Measurements from ENCODE around the gene ZMYND15.

Gene ZMYND15

GRCh38 chr17:4716081-4716480, 23.6 kb upstream of the ZMYND15 start:
- no peak for DNase-seq

- no peak for DNase-seq
Measured at GRCh38 chr17:4717791-4718190, 21.8 kb upstream of the ZMYND15 start.

GRCh38 chr17:4718276-4718675, 21.4 kb upstream of the ZMYND15 start:
- no peak for DNase-seq

- no peak for DNase-seq
Measured at GRCh38 chr17:4719146-4719545, 20.5 kb upstream of the ZMYND15 start.

- no peak for DNase-seq
Measured at GRCh38 chr17:4719684-4720221, 19.9 kb upstream of the ZMYND15 start.

- DNase-seq = no peak
Measured at GRCh38 chr17:4720787-4721186, 18.8 kb upstream of the ZMYND15 start.

- DNase-seq = no peak
Measured at GRCh38 chr17:4721203-4722135, 18.2 kb upstream of the ZMYND15 start.

- DNase-seq = no peak
Measured at GRCh38 chr17:4722678-4723240, 16.9 kb upstream of the ZMYND15 start.

GRCh38 chr17:4724650-4725049, 15.0 kb upstream of the ZMYND15 start:
- DNase-seq = no peak

- DNase-seq = no peak
Measured at GRCh38 chr17:4725646-4726310, 13.9 kb upstream of the ZMYND15 start.

GRCh38 chr17:4728124-4728523, 11.5 kb upstream of the ZMYND15 start:
- DNase-seq = no peak

- no peak for DNase-seq
Measured at GRCh38 chr17:4733073-4733531, 6.5 kb upstream of the ZMYND15 start.

- DNase-seq = no peak
Measured at GRCh38 chr17:4734857-4735475, 4.7 kb upstream of the ZMYND15 start.

GRCh38 chr17:4735876-4736651, 3.6 kb upstream of the ZMYND15 start:
- no peak for DNase-seq

GRCh38 chr17:4738136-4739121, 1.2 kb upstream of the ZMYND15 start:
- no peak for DNase-seq

GRCh38 chr17:4740025-4740351, 355 bp downstream of the ZMYND15 start:
- DNase-seq = no peak

GRCh38 chr17:4740584-4740983, 951 bp downstream of the ZMYND15 start:
- no peak for DNase-seq

GRCh38 chr17:4741544-4741943, 1.9 kb downstream of the ZMYND15 start:
- no peak for DNase-seq

GRCh38 chr17:4742133-4742532, 2.5 kb downstream of the ZMYND15 start:
- no peak for DNase-seq

- DNase-seq = no peak
Measured at GRCh38 chr17:4742629-4743028, 3.0 kb downstream of the ZMYND15 start.

- DNase-seq = no peak
Measured at GRCh38 chr17:4743216-4743615, 3.6 kb downstream of the ZMYND15 start.

All from stimulated activated CD4-positive, alpha-beta T cell treated with anti-CD3 and anti-CD28 coated beads, Interleukin-4, amount 100 ng/mL, for 1 hour (primary cell).